Measurements from ENCODE around the gene VPS39.

The VPS39 gene

DNA sequence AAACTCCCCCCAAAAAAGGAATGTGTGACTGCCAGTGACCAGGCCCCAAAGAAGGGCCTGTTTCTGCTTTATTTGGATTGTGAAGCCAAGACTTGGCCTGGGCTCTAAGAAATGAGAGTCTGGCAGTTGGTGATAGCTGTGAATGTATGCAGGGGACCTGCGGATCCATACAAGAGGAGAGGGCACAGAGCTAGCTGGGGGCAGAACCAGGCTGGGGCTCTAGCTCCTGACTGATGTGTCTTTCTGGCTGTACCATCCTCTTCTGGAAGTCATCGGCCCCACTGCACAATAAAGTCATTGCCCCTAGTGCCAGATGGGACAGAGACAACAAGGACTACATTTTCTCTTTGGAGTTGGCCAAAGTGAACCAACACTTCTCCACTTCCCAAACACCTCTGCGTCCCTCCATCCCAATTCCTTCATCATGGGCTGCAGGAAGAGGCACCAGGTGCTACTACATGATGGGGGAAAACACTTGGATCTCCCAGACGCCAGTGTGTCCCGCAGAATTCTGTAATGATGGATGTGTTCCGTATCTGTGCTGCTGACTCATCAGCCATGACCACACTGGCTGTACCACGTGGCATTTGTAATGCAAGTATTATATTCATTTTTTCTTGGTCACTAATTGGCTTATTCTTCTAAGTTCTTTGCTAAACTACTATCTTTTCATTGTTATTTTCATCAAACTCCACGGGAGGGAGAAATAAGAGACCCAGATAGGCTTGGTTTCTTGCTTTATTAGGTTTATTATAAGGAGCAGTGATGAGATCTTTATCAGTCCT is 49.9 kb downstream of the VPS39 start:
- no peak for FAIRE-seq

DNA sequence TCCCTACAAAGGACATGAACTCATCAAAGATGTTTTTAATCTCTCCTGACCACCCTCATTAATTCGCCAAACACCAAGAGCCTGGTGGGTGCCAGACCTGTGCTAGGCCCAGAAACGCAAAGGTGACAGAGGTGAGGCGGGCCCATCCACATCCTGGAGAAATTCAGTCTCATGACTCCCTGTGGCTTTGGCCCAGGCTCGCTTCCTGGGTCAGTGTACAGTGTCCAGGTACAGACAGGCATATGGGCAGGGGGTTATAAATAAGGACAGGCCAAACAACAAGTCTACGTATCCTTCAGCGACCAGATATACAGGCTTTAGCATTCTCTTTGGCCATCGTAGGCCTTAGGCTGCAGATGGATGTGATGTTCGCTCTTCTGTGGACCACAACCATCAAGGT is 50.7 kb downstream of the VPS39 start:
- no peak for FAIRE-seq

DNA sequence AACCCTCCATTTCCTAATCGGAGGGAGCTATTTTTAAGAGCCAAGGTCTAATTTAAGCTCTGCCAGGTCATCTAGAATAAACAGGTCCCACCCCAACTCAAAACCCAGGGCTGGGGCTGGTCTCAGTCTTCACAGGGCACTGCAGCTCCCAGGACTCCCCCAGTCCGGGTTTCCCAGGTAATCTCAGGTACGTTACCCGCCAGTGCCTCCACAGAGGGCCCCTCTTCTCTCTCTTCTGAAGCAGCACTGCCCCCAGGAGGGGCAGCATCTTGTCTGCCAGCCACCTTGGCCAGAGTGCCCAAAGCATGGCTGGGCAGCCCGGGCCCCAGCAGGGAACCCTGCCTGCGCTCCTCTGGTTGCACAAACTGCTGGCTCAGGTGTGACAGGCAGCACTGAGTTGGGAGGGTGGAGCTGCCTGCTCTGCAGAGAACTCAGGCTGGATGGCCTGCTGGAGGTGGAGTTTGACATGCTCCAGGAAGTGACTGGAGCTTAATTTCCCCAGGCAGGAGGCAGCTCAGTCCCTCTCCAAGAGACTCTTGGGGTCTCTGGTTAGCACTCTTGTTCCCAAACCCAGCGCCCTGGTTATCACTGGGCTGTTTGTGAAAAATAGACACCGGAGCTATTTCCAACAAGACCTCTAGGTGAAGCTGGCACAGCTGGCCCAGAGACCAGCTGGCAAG is 51.7 kb downstream of the VPS39 start, which contains the start of gene PLA2G4F:
TSS of gene PLA2G4F (minus strand) at position 394 of the 680 bp plus-strand sequence. CDS start at position 307, 87 bp downstream.
- FAIRE-seq = no peak

DNA sequence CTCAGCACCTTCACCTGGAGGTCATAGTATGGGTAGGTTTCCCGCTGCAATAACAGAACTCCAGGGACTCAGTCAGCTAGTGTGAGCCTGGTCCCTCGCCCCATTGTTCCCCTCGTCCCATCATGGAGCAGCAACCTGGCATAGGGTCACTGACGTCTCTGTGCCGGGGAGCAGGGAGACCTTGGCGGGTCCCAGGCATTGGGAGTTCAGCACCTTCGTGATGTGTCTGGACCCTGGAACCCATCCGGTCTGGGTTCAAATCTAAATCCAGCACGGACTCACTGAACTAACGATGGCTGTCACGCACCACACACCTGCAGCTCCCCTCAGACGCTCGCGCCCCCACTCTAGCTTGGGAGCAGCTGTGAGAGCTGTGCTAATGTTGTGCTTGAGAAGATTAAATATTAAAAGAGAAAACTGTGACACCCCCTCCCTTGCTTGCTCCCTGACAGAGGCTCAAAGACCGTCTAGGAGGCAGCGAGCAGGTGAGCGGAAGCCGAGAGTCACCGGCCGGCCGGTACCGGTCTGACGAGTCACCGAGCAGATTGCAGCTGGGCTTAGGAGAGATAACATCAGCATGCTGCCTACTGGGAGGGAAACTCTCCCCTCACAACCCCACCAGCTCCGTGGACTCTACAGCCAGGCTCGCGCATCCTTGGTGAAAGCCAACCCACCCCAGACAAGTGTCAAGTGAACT is 52.4 kb downstream of the VPS39 start:
- no peak for FAIRE-seq

DNA sequence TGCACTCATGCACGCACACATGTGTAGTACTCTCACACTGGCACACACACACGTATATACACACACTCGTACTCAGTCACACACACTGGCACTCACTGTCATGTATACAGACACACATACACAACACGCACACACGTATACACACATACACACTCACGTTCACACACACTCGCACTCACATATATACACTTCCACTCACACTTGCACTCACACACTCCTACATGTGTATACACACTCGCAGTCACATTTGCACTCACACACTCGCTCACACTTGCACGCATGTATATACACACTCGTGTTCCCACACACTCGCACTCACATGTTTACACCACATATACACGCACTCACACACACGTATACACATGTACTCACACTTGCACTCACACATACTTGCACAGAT is 53.1 kb downstream of the VPS39 start:
- no peak for FAIRE-seq

DNA sequence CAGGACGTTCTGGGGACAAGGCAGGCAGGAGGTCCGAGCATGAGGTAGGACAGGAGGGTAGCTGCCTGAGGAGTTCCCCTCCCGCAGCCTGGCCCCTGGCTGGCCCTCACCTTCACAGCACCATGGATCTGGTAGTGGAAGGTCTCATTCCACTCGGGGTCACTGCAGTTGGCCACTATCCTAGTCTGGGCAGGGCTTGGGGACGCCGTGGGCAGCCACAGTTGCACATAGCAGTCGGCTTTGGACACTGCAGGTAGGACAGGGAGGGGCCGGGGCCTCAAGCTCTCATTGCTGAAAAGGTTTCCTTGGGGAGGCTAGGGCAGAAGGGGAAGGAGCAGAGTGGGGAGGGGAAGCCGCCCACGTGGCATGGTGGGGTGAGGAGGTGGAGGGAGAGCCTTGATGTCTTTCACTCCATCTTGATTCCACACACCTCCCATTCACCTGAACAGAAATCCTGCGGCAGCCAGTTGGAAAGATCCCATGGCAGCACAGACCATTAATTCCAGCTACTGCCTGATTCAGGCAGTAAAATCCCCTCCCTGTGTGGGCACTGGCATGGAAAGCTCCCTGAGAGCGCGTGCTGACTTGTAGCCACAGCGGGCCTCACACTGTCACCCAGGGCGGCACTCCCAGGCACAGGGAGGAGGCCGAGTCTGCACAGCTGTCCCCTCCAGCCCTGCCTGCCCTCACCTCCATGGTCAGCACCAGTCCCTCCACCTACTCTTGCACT is 53.7 kb downstream of the VPS39 start:
- FAIRE-seq = no peak

DNA sequence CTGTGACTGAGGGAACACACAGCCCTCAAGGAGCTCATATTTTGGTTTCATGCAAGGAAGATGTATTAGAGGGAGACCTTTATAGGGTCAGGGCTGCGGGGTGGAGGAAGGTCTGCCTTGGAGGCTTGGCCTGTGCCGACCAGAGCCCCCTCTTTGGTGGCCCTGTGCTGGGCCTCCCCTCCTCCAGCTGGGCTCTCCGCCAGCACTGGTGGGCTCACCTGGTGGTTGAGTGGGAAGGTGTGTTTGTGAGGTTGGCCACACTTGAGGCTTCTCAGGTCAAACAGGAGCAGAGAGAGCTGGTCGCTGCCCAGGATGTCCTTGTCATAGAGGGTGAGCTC is 54.3 kb downstream of the VPS39 start:
- no peak for FAIRE-seq

DNA sequence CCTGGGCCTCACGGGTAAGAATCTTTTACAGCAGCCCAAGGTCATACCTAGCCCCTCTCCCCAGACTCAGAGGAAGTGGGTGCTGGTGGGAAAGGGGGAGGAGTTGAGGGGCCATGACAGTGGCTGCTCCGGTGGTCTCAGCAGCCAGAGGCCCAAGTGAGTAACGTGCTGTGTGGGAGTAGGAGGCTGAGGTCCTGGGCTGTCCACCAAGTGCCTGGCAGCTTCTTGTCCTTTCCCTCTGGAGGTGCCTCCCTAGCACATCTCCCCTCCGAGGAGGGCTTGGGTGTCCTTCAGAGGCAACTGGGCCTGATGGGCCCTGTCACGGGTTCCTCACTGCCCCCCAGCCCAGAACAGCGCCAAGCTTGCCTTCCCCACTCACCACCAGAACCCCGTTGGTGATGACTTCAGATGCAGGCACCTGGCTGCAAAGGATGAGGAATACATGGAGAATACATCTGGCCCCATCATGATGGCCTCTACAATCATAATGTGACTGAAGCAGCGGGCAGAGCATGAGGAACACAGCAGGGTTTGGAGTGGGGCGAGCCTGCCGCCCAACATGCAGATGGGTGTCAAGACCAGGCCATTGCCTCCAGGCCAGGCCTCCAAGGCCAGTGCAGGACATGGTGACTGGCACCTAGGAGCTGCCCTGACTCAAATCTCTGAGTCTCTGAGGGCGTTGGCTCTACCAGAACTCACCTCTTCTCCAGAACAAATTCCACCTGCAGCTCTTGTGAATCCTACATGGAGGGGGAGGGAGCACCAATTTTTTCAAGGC is 55.0 kb downstream of the VPS39 start:
- FAIRE-seq = no peak

DNA sequence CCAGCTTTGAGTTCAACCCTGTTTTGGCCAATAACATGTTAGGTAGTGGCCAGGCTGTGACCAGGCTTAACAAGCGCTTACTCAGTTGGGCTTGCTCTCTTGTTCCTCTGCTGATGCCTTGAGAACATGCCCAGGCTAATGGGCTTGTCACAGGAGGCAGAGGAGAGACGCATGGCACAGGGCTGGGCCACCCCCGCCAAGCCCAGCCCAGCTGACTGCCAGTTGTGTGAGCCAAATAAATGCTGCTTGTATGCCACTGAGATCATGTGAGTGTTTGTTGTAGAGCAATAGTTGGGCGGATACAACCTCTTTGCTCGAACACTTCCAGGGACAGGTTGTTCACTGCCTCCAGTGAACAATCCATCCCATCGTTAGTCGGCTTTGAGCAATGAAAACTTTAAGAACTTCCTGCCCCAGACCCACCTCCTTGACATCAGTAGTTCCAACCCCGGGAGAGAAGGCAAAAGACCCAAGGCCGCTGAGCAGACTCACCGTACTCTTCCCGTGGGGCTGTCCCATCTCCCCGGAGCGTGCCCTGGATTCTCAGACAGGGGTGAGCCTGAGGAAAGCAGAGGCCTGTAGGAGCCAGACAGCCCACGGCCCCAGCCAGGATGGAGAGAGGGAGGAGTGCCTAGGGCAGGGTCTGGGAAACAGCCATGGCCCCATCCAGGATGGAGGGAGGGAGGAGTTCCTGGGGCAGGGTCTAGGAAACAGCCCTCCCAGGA is 55.7 kb downstream of the VPS39 start:
- no peak for FAIRE-seq

DNA sequence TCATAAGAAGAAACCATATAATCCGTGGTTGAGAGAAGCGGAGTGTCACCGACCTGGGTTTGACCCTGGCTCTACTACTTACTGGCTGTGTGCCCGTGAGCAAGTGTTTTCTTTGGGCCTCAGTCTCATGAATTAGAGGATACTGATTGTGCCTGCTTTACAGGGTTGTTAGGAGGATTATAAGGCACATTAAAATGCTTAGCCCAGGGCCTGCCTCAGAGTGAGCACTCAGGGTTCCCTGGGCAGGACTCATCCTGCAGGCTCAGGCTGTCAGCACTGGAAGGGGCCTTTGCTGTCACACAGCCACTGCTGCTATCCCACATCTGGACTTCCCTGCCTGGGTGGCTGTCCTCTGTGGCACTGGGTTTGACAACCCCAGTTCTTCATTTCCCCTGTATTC is 56.4 kb downstream of the VPS39 start:
- no peak for FAIRE-seq

DNA sequence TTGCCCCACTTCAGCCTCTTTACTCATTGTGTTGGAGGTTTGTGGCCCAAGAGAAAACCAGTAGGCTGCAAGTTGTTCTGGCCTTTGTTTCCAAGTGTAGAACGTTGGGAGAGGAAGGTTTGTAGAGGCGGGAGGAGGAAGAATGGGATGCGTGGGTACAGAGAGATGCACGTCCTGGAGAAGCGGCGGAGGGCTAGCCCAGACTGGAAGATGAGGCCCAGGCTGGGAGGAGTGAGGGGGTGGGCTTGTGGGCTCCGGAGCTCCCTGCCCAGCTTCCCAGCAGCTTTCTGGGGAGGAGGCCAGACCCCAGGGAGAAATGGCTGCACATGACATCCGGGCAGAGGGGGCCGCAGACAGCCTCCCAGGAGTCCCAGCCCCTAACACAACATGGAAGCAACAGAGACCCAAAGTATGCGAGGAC is 57.0 kb downstream of the VPS39 start:
- FAIRE-seq = no peak

DNA sequence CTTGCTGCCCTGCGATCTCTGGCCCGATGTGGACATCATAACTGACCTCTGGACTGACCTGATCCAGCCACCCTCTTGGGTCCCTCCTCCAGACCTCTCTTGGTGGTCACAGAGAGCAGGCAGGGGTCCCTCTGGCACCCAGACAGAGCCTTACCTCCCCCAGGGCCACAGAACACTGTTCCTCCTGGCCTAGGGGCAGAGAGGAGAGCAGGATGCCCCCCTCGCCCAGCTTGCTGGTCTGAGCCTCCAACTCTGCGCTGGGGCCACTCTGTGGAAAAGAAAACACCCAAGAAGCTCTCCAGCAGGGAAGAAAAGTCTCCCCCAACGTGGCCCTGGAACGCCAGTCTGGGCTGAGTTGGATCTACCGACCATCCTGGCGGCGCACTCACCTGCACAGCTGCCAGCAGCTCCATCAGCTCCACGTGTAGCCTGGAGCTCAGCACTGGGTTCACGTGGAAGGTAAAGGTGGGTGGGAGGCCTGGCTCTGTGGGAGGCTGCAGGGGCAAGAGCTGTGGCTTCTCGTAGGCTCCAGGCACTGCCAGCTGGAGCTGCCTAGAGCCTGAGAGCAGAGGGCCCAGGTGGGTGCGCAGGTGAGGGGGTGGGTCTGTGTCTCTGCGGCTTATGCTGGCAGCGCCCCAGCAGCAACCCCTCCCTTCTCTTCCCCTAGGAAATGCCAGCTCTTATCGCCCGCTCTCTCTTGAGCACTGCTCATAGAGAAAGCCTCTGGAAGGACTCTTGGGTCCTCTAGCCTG is 57.7 kb downstream of the VPS39 start:
- no peak for FAIRE-seq

DNA sequence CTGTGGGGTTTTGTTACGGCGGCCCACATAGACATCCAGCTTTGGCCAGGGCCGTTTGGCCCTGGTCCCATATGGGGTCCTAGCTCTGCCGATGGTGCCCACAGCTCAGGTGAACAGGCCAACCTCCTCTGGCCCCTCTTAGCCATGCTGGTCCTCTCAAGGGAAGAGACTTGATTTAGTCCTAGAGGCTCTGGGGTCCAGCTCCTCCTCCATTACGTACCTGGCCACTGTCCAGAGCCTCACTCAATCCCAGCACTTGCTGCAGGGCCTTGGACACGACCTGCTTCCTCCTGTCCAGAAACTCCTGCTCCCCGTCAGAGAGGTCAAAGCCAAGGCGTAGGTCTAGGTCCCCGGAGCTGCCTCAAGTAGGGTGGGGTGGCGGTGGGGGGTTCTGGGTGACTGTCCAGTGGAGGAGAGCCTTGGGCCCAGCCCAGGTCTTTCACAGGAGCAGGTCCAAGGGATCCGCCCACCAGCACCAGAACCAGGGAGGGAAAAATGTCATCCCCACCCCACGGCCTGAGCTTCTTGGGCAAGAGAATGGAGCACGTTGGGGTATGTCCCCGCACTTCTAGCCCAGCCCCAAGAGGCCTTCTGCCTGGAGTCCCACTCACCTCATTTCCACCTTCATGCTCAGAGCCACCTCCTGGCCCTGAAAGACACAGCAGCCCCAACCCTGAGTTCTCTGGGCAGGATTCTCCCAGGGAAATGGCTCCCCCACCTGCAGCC is 58.4 kb downstream of the VPS39 start:
- FAIRE-seq = no peak

DNA sequence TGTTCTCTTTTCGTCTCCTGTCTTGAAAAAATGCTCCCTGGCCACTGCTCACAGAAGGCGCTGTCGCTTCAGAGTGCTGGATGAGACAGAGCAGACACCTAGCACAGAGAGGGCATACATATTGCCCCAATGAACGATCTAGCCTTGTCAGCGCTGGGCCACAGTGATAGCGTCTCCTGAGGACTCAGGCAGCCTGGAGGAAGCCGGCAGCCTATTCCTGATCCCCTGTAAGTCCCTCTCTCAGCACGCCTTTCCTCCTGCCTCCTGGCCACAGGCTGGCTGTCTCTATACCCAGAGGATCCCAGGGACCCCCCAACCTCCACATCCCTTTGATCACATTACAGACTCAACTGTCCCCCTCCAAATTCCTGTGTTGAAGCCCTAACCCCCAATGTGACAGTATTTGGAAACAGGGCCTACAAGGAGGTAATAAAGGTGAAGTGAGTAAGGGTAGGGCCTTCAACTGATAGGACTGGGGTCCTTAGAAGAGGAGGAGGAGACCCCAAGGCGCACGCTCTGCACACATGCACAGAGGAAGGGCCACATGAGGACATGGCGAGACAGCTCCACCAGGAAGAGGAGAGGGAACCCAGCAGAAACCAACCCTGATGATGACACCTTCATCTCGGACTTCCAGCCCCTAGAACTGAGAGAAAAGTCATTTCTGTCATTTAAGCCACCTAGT is 59.2 kb downstream of the VPS39 start:
- no peak for FAIRE-seq

DNA sequence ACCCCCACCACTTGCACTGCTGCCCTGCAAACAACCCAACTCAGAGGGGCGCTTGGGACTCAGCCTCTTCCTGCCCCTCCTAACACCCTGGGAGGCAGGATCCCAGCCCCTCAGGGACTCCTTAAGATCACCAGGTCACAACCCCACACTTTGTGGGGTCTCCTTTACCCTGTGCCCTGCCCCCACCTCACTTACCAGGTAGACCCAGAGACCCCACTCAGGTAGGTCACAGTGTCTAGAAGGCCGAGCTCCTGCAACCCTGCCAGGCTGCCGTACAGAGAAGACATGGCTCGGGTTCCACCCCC is 60.7 kb downstream of the VPS39 start:
- FAIRE-seq = no peak

DNA sequence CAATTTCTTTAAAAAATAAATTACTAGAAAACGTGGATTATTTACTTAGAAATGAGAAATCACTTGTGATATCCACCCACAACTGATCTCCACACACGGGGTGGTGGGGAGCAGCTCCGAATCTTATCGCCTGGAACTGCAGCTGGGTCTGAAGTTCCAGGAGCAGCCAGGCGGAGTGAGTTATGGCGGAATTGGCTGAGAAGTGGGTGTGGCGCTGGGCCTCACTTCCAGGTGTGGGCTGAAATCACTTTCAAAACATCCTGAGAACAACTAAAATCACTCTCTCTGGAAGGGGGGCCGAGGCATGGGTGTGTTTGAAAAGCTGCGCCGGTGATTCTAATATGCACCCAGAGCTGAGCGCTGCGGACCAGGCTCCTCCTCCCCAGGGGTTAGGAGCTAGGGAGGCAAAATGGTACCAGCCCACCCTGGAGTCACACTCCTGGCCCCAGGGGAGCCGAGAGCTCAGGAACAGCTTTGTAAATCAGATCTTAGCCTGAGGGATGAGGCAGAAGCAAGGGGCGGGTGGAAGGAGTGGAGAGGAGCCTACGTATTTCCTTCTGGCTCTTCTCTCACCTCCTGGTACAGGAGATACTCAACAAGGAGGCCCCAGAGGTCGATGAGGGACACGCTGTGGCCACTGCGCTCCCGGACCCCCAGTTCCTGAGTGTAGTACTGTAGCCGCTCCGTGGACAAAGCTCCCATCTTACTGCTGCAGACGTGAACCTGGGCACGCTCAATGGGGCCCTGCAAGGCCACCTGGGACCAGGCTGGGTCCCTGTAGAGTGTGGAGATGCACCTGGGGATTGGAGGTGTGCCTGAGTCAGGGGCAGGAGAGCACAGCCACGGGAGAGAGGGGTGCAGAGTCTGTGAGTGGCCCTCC is 61.3 kb downstream of the VPS39 start:
- FAIRE-seq = no peak

DNA sequence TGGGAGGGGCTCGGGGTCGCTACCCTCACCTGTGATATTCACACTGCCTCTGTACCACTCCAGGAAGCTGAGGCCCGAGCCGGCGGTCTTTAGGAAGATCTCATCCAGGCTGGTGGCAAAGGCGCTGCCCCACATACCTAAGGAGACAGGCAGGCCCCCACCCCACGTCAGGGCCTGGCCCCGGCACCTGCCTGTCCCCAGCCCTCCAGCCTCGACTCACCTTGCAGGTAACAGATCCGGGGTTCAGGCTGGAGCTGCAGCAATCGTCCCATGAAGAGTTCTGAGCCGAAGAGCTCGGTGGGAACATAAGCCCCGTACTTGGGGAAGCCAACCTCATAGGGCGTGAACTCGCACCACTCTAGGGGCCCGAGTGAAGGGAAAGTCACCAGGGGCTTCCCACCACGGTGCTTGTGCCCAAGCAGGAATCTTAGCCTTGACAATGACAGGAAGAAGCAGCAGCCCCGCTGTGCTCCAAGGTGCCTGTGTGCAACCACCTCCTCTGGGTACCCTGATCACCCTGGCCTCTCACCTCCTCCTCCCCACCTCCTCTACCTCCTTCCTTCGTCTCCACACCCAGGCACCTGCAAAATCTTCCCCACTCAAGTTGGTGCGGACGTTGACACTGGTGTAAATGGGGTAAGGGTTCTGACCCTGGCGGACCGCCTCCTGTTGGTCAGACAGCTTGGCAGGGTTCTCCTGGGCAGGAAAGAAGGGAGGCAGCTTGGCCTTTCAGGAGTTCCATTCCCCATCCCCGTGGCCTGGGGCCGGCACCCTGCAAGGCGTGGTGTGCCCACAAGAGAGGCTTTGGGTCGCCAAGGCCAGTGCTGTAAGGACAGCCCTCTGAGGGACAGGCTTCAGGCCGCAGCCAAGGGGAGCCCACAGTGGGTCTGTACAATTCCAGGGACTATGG is 62.3 kb downstream of the VPS39 start:
- FAIRE-seq = no peak

Measured in TTC549 (cell line).